GM18870 (cell line): Measurements from ENCODE around the gene TSPAN6.

Experiments
- ATAC-seq: cut with Tn5 transposase; IDR thresholded peaks from one replicate; pipeline ENCODE4 v1.9.1; 2021; ENCODE audit warnings: moderate library complexity; ENCODE audit not compliant: unreplicated experiment

Gene TSPAN6

GRCh38 chrX:100591256-100592051, 45.2 kb downstream of the TSPAN6 start:
- no peak for ATAC-seq

GRCh38 chrX:100587861-100588260, 48.7 kb downstream of the TSPAN6 start:
- ATAC-seq, result no peak

- ATAC-seq, result no peak
Measured at GRCh38 chrX:100586747-100587146, 49.9 kb downstream of the TSPAN6 start.

- no peak for ATAC-seq
Measured at GRCh38 chrX:100584611-100585010, 52.0 kb downstream of the TSPAN6 start, which contains the start of gene TNMD. Gene TNMD, plus strand, starts transcription at chrX:100584936. Its CDS starts 83 bp downstream, at chrX:100585019.
